OCI-LY3 (cell line): Measurements from ENCODE around the gene MEIS3.

ENCODE experiments used
- EZH2phosphoT487 ChIP-seq: fragments of 200-600 bp; shearing (Covaris generic); IDR thresholded peaks from 2 replicates; pipeline ENCODE4 v1.6.1; 2018; ENCODE audit warnings: antibody characterized with exemption, mixed run types, low read depth
- TF ChIP-seq, protein P1 (sequence below): fragments of 200-600, 300-600 bp; sonication (generic); IDR thresholded peaks from 2 replicates; pipeline ENCODE4 v1.5.1; 2014; ENCODE audit warnings: antibody characterized with exemption, low read length, low read depth

DNA sequence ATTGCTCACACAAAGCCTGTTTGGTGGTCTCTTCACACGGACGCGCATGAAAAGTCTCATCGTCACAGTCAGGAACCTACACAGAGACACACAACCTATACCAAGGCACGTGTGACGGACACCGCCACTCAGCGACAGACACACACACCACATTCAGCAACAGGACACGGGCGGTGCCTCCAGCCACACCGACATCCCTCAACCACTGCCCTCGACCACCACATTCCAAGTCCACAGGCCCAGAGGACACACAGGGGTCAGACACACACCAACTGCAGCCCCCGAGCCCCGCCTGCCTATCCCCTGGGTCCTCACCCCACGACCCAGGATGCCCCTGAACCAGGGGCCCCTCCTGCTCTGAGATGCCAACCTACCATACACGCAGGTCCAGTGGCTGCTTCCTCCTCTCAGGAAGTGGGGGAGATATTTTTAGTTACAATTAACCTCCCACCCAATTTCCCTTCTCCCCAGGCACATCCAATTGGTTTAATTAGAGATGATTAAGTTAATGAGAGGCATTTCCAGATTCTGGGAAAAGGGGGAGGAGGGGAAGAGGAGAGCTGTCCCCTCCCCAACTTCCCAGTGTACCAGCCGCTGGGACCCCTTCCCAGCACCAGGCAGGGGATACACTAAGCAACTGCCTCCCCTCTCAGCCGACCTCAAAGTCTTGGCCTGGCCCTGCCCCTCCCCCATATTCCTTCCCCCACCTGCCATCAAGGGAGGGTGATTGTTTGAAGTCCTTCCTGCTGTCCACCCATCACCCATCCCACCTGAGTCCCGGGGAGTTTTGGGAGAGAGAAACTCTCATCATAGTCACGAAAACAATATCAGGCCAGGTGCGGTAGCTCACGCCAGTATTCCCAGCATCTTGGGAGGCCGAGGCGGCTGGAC is 20.4 kb downstream of the MEIS3 start:
- TF ChIP-seq, protein P1, sequence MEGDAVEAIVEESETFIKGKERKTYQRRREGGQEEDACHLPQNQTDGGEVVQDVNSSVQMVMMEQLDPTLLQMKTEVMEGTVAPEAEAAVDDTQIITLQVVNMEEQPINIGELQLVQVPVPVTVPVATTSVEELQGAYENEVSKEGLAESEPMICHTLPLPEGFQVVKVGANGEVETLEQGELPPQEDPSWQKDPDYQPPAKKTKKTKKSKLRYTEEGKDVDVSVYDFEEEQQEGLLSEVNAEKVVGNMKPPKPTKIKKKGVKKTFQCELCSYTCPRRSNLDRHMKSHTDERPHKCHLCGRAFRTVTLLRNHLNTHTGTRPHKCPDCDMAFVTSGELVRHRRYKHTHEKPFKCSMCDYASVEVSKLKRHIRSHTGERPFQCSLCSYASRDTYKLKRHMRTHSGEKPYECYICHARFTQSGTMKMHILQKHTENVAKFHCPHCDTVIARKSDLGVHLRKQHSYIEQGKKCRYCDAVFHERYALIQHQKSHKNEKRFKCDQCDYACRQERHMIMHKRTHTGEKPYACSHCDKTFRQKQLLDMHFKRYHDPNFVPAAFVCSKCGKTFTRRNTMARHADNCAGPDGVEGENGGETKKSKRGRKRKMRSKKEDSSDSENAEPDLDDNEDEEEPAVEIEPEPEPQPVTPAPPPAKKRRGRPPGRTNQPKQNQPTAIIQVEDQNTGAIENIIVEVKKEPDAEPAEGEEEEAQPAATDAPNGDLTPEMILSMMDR: no peak
- no peak for TF ChIP-seq EZH2phosphoT487
